ENCODE data around the gene GUCY2F. TPM values are rescaled to one million over a fixed set of nuclear protein-coding genes. Genes with fewer than 3 reads are reported as not detected.
A peak's percentile ranks its signal among the peaks of the same experiment; 100 is the strongest.

GUCY2F gene
- total RNA-seq, 1 donor from 2014 or later = 0.12 TPM

DNA sequence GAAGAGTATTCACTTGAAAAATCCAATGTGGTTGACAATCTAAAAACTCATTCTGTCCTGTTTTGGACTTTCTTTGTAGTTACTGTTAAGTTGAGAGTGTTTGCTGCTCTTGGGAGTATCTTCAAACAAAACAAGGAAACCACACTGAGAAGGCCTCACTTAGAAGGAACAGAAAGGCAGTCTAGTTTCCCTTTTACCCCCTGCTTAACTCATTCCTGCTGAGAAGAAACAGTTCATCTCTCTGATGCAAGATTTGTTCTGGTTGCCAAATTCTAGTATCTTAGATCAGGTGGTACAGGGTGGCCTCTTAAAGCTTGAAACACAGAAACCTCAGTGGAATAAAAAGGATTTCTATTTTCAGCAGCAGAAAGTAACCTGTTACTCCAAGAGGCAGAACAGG is 41.4 kb downstream of the GUCY2F start:
- TF ChIP-seq, protein P1, sequence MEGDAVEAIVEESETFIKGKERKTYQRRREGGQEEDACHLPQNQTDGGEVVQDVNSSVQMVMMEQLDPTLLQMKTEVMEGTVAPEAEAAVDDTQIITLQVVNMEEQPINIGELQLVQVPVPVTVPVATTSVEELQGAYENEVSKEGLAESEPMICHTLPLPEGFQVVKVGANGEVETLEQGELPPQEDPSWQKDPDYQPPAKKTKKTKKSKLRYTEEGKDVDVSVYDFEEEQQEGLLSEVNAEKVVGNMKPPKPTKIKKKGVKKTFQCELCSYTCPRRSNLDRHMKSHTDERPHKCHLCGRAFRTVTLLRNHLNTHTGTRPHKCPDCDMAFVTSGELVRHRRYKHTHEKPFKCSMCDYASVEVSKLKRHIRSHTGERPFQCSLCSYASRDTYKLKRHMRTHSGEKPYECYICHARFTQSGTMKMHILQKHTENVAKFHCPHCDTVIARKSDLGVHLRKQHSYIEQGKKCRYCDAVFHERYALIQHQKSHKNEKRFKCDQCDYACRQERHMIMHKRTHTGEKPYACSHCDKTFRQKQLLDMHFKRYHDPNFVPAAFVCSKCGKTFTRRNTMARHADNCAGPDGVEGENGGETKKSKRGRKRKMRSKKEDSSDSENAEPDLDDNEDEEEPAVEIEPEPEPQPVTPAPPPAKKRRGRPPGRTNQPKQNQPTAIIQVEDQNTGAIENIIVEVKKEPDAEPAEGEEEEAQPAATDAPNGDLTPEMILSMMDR (IDR thresholded peaks at IDR 0.05) = no peak
- intact Hi-C loops (cut with DNase I) = no loop called here
- Histone ChIP-seq H3K9me3 (no peaks in the 10 kb centered on the region), H3K36me3 (no peaks in the 10 kb centered on the region), H3K4me3 (no peak overlapping the region), H3K4me1 (no peaks in the 10 kb centered on the region), H3K27ac (no peak overlapping the region), H3K27me3 (no peaks in the 10 kb centered on the region)
- DNase-seq = no peak
- peak; percentile 41 for ATAC-seq

DNA sequence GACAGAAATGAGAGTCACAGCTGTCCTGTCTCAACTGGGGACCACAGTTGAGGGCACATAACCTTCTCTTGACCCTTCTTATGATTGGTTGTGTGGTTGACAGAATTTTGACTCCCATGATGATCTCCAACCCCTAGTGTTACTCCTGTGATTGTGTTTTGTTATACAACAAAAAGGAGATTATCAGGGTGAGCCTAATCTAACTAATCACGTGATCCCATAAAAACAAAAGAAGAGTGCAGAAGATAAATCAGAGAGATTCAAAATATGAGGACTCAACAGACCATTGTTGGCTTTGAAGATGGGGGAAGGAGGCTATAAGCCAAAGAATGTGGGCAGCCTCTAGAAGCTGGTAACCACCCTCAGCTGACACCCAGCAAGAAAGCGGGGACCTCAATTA is 72.7 kb downstream of the GUCY2F start:
- H3K36me3 ChIP-seq = no peaks in the 10 kb centered on the region
- H3K4me3 ChIP-seq = no peak overlapping the region
- ATAC-seq (no peak), DNase-seq (no peak)
- no peaks in the 10 kb centered on the region for H3K27me3 ChIP-seq
- no peaks in the 10 kb centered on the region for H3K9me3 ChIP-seq
- H3K27ac ChIP-seq = no peak overlapping the region
- H3K4me1 ChIP-seq = no peaks in the 10 kb centered on the region
- TF ChIP-seq, protein P1 (IDR thresholded peaks at IDR 0.05) = no peak
- intact Hi-C loops (cut with DNase I) = no loop called here

DNA sequence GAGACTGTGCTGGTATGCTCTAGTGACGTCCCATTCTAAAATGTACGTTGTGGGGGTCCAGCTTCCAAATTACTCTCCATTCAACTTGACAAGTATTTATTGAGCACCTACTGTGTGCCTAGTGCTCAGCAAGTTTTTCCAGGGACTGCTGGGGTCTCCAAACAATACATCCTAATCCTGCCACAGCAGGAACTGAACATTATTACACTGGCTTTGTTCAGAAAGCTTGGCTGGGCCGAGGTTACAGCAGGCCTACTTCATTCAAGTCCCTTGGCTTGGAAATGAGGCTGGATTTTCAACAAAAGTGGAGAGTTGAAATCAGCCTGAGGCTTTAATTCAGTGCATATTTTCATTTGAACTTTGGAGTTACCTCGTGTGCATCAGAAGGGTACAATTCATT is 78.0 kb downstream of the GUCY2F start:
- Histone ChIP-seq H3K27ac (no peak overlapping the region), H3K4me3 (no peak overlapping the region), H3K9me3 (no peaks in the 10 kb centered on the region), H3K27me3 (no peaks in the 10 kb centered on the region), H3K4me1 (no peaks in the 10 kb centered on the region), H3K36me3 (no peaks in the 10 kb centered on the region)
- intact Hi-C loops (cut with DNase I) = no loop called here
- DNase-seq (no peak), ATAC-seq (no peak)
- TF ChIP-seq, protein P1 (IDR thresholded peaks at IDR 0.05) = no peak

DNA sequence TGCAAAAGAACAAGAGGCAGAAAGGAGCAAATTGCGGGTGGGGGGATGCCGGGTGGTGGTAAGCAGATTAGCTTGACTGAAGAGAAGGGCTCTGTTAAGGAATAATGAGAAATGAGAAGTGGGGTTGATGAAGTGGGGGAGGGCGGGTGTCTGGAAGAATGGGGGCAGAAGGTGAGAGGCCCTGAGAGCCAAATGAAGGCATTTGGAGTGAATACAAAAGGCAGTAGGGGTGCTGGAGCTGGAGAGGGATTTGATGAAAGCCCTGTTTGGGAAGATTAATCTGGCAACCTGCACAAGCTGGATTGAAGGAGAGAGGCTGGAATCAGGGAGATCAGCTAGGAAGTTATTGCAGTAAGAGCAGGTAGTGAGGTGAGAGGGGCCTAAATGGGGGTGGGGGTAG is 82.1 kb downstream of the GUCY2F start:
- H3K4me1 ChIP-seq = no peaks in the 10 kb centered on the region
- TF ChIP-seq, protein P1 (IDR thresholded peaks at IDR 0.05) = no peak
- DNase-seq (no peak), ATAC-seq (no peak)
- intact Hi-C loops (cut with DNase I) = no loop called here
- H3K9me3 ChIP-seq = no peaks in the 10 kb centered on the region
- no peaks in the 10 kb centered on the region for H3K36me3 ChIP-seq
- H3K27ac ChIP-seq = no peak overlapping the region
- no peaks in the 10 kb centered on the region for H3K27me3 ChIP-seq
- no peak overlapping the region for H3K4me3 ChIP-seq

DNA sequence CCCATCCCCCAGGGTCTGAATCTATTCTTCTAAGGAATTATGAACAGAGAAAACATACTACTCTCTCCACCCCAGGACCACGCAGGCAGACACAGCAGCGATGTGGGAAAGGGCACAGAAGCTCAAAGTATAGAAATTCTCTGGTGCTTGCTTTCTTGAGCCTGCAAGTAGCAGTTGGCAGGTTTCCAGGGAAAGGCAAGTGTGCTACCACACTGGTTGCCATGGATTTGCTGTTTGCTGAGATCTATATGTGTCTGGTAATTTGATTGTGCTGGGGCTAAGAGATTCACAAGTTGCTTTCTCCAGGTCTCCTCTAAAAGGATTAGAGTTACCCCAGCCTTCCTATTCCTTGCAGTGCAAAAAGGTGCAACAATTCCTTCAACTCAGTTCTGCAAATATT is 83.1 kb downstream of the GUCY2F start:
- no peak for DNase-seq
- Histone ChIP-seq H3K36me3 (no peaks in the 10 kb centered on the region), H3K27ac (no peak overlapping the region), H3K9me3 (no peaks in the 10 kb centered on the region), H3K27me3 (no peaks in the 10 kb centered on the region), H3K4me3 (no peak overlapping the region), H3K4me1 (no peaks in the 10 kb centered on the region)
- no peak for ATAC-seq
- intact Hi-C loops (cut with DNase I) = no loop called here
- TF ChIP-seq, protein P1 (IDR thresholded peaks at IDR 0.05) = no peak

DNA sequence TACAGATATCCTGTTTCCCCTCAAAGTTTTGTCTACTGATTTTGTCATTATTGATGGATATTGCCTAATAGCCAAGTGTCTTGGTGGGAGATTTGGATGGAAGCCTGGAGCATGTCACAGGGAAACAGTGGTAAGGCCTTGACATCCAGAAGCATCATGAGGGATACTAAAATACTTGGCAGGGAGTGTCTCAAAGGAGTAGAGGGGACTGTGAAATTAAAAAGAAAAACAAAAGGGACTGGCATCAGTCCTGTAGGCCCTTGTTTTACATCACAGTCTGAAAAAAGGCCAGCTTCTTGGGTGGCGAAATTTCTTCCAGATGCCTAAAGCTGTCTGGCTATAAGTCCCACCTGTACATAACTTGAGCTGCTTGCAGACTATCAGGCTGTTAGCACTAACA is 83.8 kb downstream of the GUCY2F start:
- no peak for DNase-seq

More for the DNA sequence above, 83.8 kb downstream of the GUCY2F start:
- no peaks in the 10 kb centered on the region for H3K36me3 ChIP-seq
- H3K4me3 ChIP-seq = no peak overlapping the region
- intact Hi-C loops (cut with DNase I) = no loop called here
- no peaks in the 10 kb centered on the region for H3K9me3 ChIP-seq
- ATAC-seq = no peak
- no peaks in the 10 kb centered on the region for H3K4me1 ChIP-seq
- H3K27me3 ChIP-seq = no peaks in the 10 kb centered on the region
- H3K27ac ChIP-seq = no peak overlapping the region
- TF ChIP-seq, protein P1 (IDR thresholded peaks at IDR 0.05) = no peak
